ENCODE measurements around the gene DUSP7.

DNA sequence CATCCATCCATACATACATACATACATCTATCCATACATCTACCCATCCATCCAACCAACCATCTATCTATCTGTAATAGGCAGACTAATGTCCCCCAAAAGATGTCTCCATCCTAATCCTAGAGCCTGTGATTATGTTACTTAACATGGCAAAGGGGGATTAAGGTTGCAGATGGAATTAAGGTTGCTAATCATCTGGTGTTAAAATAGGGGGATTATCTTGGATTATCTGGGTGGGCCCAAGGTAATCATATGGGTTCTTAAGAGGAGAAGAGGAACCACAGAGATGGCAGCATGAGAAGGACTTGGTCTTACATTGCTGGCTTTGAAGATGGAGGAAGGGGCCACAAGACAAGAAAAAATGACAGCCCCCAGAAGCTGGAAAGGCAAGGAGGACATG is 45.9 kb downstream of the DUSP7 start:
- no peak for TF ChIP-seq ELF4 (IDR thresholded peaks at IDR 0.05)
- TF ChIP-seq ZNF384 (IDR thresholded peaks at IDR 0.05) = no peak
- TF ChIP-seq FOXM1 (IDR thresholded peaks at IDR 0.05; ENCODE audit: borderline replicate concordance) = no peak
- no peak for TF ChIP-seq L3MBTL2 (conservative IDR thresholded peaks at IDR 0.05)
- no peak for TF ChIP-seq SP1 (IDR thresholded peaks at IDR 0.05)
- TF ChIP-seq NFRKB (IDR thresholded peaks at IDR 0.05) = no peak
- no peak for TF ChIP-seq HDGF (IDR thresholded peaks at IDR 0.05; ENCODE audit: borderline replicate concordance)
- TF ChIP-seq PKNOX1 (IDR thresholded peaks at IDR 0.05) = no peak
- no peak for TF ChIP-seq SUZ12 (IDR thresholded peaks at IDR 0.05)
- no peak for TF ChIP-seq ARNT (IDR thresholded peaks at IDR 0.05)
- TF ChIP-seq FOXA1 (IDR thresholded peaks at IDR 0.05) = no peak
- no peak for TF ChIP-seq TARDBP (IDR thresholded peaks at IDR 0.05)
- no peak for TF ChIP-seq CTBP1 (IDR thresholded peaks at IDR 0.05; ENCODE audit: borderline replicate concordance)
